ENCODE measurements around the gene SCFD1.

The SCFD1 gene

DNA sequence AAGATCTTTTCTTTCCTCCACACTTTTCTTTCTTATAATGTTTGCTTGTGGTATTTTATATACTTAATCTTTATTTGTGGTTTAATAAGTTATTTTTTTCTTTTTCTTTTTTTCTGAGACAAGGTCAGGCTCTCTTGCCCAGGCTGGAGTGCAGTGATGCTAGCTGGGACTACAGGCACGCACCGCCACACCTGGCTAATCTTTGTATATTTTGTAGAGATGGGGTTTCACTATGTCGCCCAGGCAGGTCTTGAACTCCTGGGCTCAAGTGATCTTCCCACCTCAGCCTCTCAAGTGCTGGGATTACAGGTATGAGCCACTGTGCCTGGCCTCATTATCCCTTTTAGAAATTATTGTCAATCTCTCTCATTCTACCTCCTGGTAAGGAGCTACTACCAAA lies 87.1 kb downstream of the SCFD1 start:
- TF ChIP-seq EZH2phosphoT487 (IDR thresholded peaks at IDR 0.05; ENCODE audit: borderline replicate concordance, low read length), result no peak
- TF ChIP-seq, protein P1, sequence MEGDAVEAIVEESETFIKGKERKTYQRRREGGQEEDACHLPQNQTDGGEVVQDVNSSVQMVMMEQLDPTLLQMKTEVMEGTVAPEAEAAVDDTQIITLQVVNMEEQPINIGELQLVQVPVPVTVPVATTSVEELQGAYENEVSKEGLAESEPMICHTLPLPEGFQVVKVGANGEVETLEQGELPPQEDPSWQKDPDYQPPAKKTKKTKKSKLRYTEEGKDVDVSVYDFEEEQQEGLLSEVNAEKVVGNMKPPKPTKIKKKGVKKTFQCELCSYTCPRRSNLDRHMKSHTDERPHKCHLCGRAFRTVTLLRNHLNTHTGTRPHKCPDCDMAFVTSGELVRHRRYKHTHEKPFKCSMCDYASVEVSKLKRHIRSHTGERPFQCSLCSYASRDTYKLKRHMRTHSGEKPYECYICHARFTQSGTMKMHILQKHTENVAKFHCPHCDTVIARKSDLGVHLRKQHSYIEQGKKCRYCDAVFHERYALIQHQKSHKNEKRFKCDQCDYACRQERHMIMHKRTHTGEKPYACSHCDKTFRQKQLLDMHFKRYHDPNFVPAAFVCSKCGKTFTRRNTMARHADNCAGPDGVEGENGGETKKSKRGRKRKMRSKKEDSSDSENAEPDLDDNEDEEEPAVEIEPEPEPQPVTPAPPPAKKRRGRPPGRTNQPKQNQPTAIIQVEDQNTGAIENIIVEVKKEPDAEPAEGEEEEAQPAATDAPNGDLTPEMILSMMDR (IDR thresholded peaks at IDR 0.05; ENCODE audit: low read depth, low read length, poor library complexity, severe bottlenecking), result no peak
- no peaks in the 10 kb centered on the region for H4K20me1 ChIP-seq (ENCODE audit: control insufficient read depth, insufficient read depth, low read depth, low read length)
- no peak overlapping the region for H3K4me3 ChIP-seq (ENCODE audit: low read length)
- H3K27me3 ChIP-seq (ENCODE audit: control insufficient read depth, low read length), result no peaks in the 10 kb centered on the region
- no peaks in the 10 kb centered on the region for H3K9me2 ChIP-seq (replicated peaks; ENCODE audit: control insufficient read depth, low read length)
- H3F3A ChIP-seq (ENCODE audit: control insufficient read depth, insufficient read depth), result no peaks in the 10 kb centered on the region
- H3K79me2 ChIP-seq (ENCODE audit: control insufficient read depth, low read length), result no peaks in the 10 kb centered on the region
- H3K27ac ChIP-seq (ENCODE audit: low read depth, low read length), result no peak overlapping the region
- peaks cover 17% of the 10 kb centered on the region for H3K36me3 ChIP-seq (ENCODE audit: control insufficient read depth, low read length)
- H3K4me1 ChIP-seq (ENCODE audit: control insufficient read depth, low read length), result no peaks in the 10 kb centered on the region
- no peaks in the 10 kb centered on the region for H3K9me3 ChIP-seq (ENCODE audit: control insufficient read depth, insufficient read depth, low read length)
- no peak overlapping the region for H3K4me2 ChIP-seq (ENCODE audit: low read length)

DNA sequence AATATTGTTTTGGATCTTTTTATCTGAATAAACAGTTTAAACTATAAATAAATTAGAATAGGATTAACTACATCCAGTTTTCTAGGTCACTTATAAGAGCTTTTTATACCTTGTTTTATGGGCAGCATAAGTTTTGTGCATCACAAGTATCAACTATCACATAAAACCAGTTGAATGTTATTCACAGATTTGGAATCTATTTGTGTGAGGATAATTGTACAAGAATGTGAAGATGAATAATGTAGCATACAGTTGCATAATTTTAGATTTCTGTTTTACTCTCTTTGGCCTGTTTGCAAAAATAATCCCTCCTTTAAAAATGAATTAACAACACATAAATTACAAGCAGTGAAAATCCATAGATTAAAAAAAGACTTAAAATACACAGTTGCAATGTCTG lies 88.8 kb downstream of the SCFD1 start:
- Histone ChIP-seq H3K9me3 (ENCODE audit: control insufficient read depth, insufficient read depth, low read length) (no peaks in the 10 kb centered on the region), H4K20me1 (ENCODE audit: control insufficient read depth, insufficient read depth, low read depth, low read length) (no peaks in the 10 kb centered on the region), H3K27ac (ENCODE audit: low read depth, low read length) (no peak overlapping the region), H3K36me3 (ENCODE audit: control insufficient read depth, low read length) (peaks cover 15% of the 10 kb centered on the region), H3K4me3 (ENCODE audit: low read length) (no peak overlapping the region), H3F3A (ENCODE audit: control insufficient read depth, insufficient read depth) (no peaks in the 10 kb centered on the region), H3K4me2 (ENCODE audit: low read length) (no peak overlapping the region), H3K9me2 (replicated peaks; ENCODE audit: control insufficient read depth, low read length) (no peaks in the 10 kb centered on the region), H3K79me2 (ENCODE audit: control insufficient read depth, low read length) (no peaks in the 10 kb centered on the region), H3K27me3 (ENCODE audit: control insufficient read depth, low read length) (no peaks in the 10 kb centered on the region), H3K4me1 (ENCODE audit: control insufficient read depth, low read length) (no peaks in the 10 kb centered on the region)
- TF ChIP-seq, protein P1 (IDR thresholded peaks at IDR 0.05; ENCODE audit: low read depth, low read length, poor library complexity, severe bottlenecking), result no peak
- TF ChIP-seq EZH2phosphoT487 (IDR thresholded peaks at IDR 0.05; ENCODE audit: borderline replicate concordance, low read length), result no peak

DNA sequence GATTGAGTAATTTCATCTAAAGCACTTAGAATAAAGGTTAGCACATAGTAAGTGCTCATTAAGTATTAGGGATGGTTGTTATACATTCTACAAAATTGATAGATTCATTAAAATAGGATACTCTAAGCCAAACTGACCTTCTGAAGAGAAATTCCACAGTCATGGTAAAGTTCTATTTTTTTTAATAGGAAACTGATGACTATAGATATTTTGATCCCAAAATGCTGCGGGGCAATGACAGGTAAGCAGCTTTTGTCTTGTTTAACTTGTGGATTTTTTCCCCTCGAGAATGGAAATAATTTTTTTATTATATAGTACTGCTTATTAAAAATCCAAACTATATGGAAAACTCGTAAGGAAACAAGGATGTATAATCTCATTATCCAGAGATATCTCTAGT lies 97.0 kb downstream of the SCFD1 start:
- H3K9me3 ChIP-seq (ENCODE audit: control insufficient read depth, insufficient read depth, low read length), result no peaks in the 10 kb centered on the region
- H3K4me2 ChIP-seq (ENCODE audit: low read length), result no peak overlapping the region
- no peak overlapping the region for H3K4me3 ChIP-seq (ENCODE audit: low read length)
- H3K79me2 ChIP-seq (ENCODE audit: control insufficient read depth, low read length), result no peaks in the 10 kb centered on the region
- H3K27ac ChIP-seq (ENCODE audit: low read depth, low read length), result no peak overlapping the region
- H3K36me3 ChIP-seq (ENCODE audit: control insufficient read depth, low read length), result 0 out of 2 replicates have a peak, but pooled peaks cover 6% of the 10 kb centered on the region
- H3F3A ChIP-seq (ENCODE audit: control insufficient read depth, insufficient read depth), result no peaks in the 10 kb centered on the region
- no peaks in the 10 kb centered on the region for H3K4me1 ChIP-seq (ENCODE audit: control insufficient read depth, low read length)
- H3K27me3 ChIP-seq (ENCODE audit: control insufficient read depth, low read length), result no peaks in the 10 kb centered on the region
- H3K9me2 ChIP-seq (replicated peaks; ENCODE audit: control insufficient read depth, low read length), result no peaks in the 10 kb centered on the region
- TF ChIP-seq, protein P1 (IDR thresholded peaks at IDR 0.05; ENCODE audit: low read depth, low read length, poor library complexity, severe bottlenecking), result no peak
- no peak for TF ChIP-seq EZH2phosphoT487 (IDR thresholded peaks at IDR 0.05; ENCODE audit: borderline replicate concordance, low read length)
- no peaks in the 10 kb centered on the region for H4K20me1 ChIP-seq (ENCODE audit: control insufficient read depth, insufficient read depth, low read depth, low read length)

Measured in DOHH2 (cell line).